SK-N-SH treated with all-trans-retinoic acid at 6 μM for 48 hours (cell line): Measurements from ENCODE around the gene GET4.

ENCODE experiments used
- ARNTL ChIP-seq: fragments of 450-650 bp; formaldehyde crosslinking; IDR thresholded peaks from 2 replicates; pipeline ENCODE4 v1.5.0; 2020; ENCODE audit warnings: low read depth, mild to moderate bottlenecking, moderate library complexity, borderline replicate concordance
- BACH2 ChIP-seq: fragments of 250-450 bp; sonication (Bioruptor Pico); IDR thresholded peaks from 2 replicates; pipeline ENCODE4 v1.9.0; 2021; ENCODE audit warnings: mild to moderate bottlenecking, borderline replicate concordance
- CREB5 ChIP-seq: fragments of 250-450 bp; sonication (Bioruptor Pico); IDR thresholded peaks from 2 replicates; pipeline ENCODE4 v1.5.1; 2020; ENCODE audit warnings: low read depth, mild to moderate bottlenecking, moderate library complexity
- CSDC2 ChIP-seq: fragments of 250-450 bp; sonication (Bioruptor Pico); IDR thresholded peaks from 2 replicates; pipeline ENCODE4 v1.5.0; 2020; ENCODE audit warnings: mild to moderate bottlenecking, moderate library complexity
- GLIS3 ChIP-seq: fragments of 250-450 bp; sonication (Bioruptor Pico); IDR thresholded peaks from 2 replicates; pipeline ENCODE4 v1.5.0; 2020; ENCODE audit warnings: mild to moderate bottlenecking, moderate library complexity
- PATZ1 ChIP-seq: fragments of 250-450 bp; sonication (Bioruptor Pico); IDR thresholded peaks from 2 replicates; pipeline ENCODE4 v1.8.0; 2020; ENCODE audit warnings: mild to moderate bottlenecking, moderate library complexity, borderline replicate concordance
- RARB ChIP-seq: fragments of 250-450 bp; sonication (Bioruptor Pico); IDR thresholded peaks from 2 replicates; pipeline ENCODE4 v1.8.0; 2021; ENCODE audit warnings: mild to moderate bottlenecking, moderate library complexity
- TSHZ2 ChIP-seq: fragments of 250-450 bp; sonication (Bioruptor Pico); IDR thresholded peaks from 2 replicates; pipeline ENCODE4 v1.5.0; 2020; ENCODE audit warnings: mild to moderate bottlenecking, moderate library complexity
- ZC3H10 ChIP-seq: fragments of 250-450 bp; sonication (Bioruptor Pico); IDR thresholded peaks from 2 replicates; pipeline ENCODE4 v1.5.1; 2021; ENCODE audit warnings: mild to moderate bottlenecking, moderate library complexity
- ZFP30 ChIP-seq: fragments of 450-650 bp; formaldehyde crosslinking; IDR thresholded peaks from 2 replicates; pipeline ENCODE4 v1.5.0; 2022; ENCODE audit warnings: mild to moderate bottlenecking, moderate library complexity

- TF ChIP-seq ARNTL (CRISPR knock-in tag) (no peak), CREB5 (no peak), CSDC2 (no peak), RARB (CRISPR knock-in tag) (no peak), PATZ1 (CRISPR knock-in tag) (no peak), GLIS3 (no peak), TSHZ2 (no peak), BACH2 (CRISPR knock-in tag) (no peak), ZFP30 (CRISPR knock-in tag) (no peak), ZC3H10 (CRISPR knock-in tag) (no peak)
Observed at GRCh38 chr7:910441-910861, 34.1 kb downstream of the GET4 start.
